NCI-H524 (cell line): Measurements from ENCODE around the gene MRNIP.
"Not testable (repeated sequence)": the region's sequence is repeated elsewhere in the genome, so short reads cannot be mapped to it uniquely, and the experiment has no call there.

Experiments
- DNase-seq, 2 experiments: peaks; one replicate each; lab custom pipeline; 2025; lab: John Stamatoyannopoulos, UW

The MRNIP gene

GRCh38 chr5:179792612-179793467 is 65.8 kb downstream of the MRNIP start:
- no peak for DNase-seq

GRCh38 chr5:179791881-179792611 is 66.6 kb downstream of the MRNIP start:
- DNase-seq, result no peak

GRCh38 chr5:179789278-179789677 is 69.3 kb downstream of the MRNIP start:
- not testable (repeated sequence) for DNase-seq

GRCh38 chr5:179788193-179788854 is 70.3 kb downstream of the MRNIP start:
- DNase-seq, result no peak
